Heart left ventricle (tissue), 13 donors: ENCODE results near the gene PREP.

Source experiments
- POLR2A ChIP-seq, 2 donors: fragments of 450-650 bp; IDR thresholded peaks; one replicate each; pipeline ENCODE4 v1.6.1; 2017; ENCODE audit warnings: antibody characterized with exemption in 2 of 2, mild to moderate bottlenecking in 2 of 2, moderate library complexity in 2 of 2
- TF ChIP-seq, protein P1 (sequence below), 12 donors: fragments of 200-600 bp; sonication (generic) in 4 of 12; IDR thresholded peaks; one replicate each; pipeline versions ENCODE4 v1.5.0 to v1.8.0; 2018 to 2022; ENCODE audit warnings: antibody characterized with exemption in 12 of 12, mild to moderate bottlenecking in 5 of 12
- donor health status: ischemic (EF 13 %, LVEDD 7.1; RV severe dilation, severe dysfunction).
- donor health status: DM: no; HTN: yes; CAD: no.
- donor health status: DM: no; HTN: no; CAD: no.
- donor health status: ischemic (EF 25% LVEDD 6.9; RV normal size, moderate dysfunction).
- donor health status: ischemic (EF 25% LVEDD 5.7; RV mildly dilated, moderate dysfunction).
- donor health status: ischemic (EF 35%, LVEDD 5.7; RV mildly dilated, moderate dysfunction).
- donor health status: nonischemic (EF 11% LVEDD 7.7; RV severe dilation, severe dysfunction).
- donor health status: DM: yes; HTN: yes; CAD: no.
- donor health status: PGD.
- donor health status: ischemic (EF 29% LVEDD 5.4; RV normal size, mild dysfunction).
- donor health status: nonischemic (EF 23%, LVEDD 6.1; RV moderate dilation, normal function).

DNA sequence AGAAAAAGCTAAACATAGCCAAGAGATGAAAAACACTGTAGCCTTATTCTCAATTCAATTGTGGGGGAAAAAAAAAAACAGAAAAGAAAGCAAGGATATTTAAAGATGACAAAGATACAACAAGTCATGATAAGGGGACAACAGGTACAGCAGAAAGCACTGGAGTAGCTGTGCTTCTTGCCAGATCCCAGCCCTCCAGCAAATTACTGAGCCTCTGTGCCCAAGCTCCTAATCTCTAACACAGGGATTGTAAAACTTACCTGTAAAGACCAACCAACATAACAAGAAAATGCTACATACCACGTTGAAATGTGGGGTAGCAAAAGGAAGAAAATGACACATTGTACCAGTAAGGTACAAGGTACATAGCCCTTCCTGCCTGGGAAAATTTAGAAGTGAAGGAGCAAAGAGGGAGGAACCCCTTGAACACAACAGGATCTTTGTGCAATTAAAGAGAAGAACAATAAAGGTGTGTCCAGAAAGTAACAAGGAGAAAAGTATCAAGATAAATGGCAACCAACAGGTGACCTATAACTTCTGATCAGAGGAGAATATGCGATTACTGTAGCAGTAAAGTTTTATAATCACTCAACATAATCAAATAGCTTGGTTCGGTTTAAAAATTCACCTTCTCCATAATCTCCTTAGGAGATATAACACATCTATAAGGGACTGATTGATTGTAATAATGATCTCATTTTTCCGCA, 30.6 kb downstream of the PREP start:
- TF ChIP-seq, protein P1, sequence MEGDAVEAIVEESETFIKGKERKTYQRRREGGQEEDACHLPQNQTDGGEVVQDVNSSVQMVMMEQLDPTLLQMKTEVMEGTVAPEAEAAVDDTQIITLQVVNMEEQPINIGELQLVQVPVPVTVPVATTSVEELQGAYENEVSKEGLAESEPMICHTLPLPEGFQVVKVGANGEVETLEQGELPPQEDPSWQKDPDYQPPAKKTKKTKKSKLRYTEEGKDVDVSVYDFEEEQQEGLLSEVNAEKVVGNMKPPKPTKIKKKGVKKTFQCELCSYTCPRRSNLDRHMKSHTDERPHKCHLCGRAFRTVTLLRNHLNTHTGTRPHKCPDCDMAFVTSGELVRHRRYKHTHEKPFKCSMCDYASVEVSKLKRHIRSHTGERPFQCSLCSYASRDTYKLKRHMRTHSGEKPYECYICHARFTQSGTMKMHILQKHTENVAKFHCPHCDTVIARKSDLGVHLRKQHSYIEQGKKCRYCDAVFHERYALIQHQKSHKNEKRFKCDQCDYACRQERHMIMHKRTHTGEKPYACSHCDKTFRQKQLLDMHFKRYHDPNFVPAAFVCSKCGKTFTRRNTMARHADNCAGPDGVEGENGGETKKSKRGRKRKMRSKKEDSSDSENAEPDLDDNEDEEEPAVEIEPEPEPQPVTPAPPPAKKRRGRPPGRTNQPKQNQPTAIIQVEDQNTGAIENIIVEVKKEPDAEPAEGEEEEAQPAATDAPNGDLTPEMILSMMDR (IDR thresholded peaks at IDR 0.05): no peak
- no peak for TF ChIP-seq POLR2A (IDR thresholded peaks at IDR 0.05)
